GM23338 (cell line): ENCODE measurements around the gene IL13RA2. TPM values are rescaled to one million over a fixed set of nuclear protein-coding genes. Genes with fewer than 3 reads are reported as not detected.

Source experiments
- ATAC-seq: fragments of 200-7000 bp; cut with Tn5 transposase; 3 replicates; pipeline ENCODE4 v1.9.1; 2020
- DNase-seq: peaks from one replicate; pipeline ENCODE4 v3.0.0-alpha.2; 2015; ENCODE audit warnings: low spot score
- H2AFZ ChIP-seq: fragments of 200-600 bp; sonication (generic); 2 replicates; pipeline ENCODE4 v1.8.0; 2016; ENCODE audit warnings: antibody characterized with exemption, mild to moderate bottlenecking, moderate library complexity
- H3F3A ChIP-seq: fragments of 200-600 bp; sonication (generic); replicated peaks from 2 replicates; pipeline ENCODE4 v1.8.0; 2017; ENCODE audit warnings: antibody characterized with exemption, mixed run types, low read depth
- H3K27ac ChIP-seq: fragments of 200-600 bp; sonication (generic); 2 replicates; pipeline ENCODE4 v1.6.1; 2016; ENCODE audit warnings: low read depth
- H3K27me3 ChIP-seq: fragments of 200-600 bp; sonication (generic); 2 replicates; pipeline ENCODE4 v1.8.0; 2016; ENCODE audit warnings: mild to moderate bottlenecking, mixed run types, moderate library complexity; ENCODE audit not compliant: insufficient read depth
- H3K36me3 ChIP-seq: fragments of 200-600 bp; sonication (generic); 2 replicates; pipeline ENCODE4 v1.8.0; 2016; ENCODE audit warnings: mild to moderate bottlenecking; ENCODE audit not compliant: insufficient read depth
- H3K4me1 ChIP-seq: fragments of 200-600 bp; sonication (generic); 2 replicates; pipeline ENCODE4 v1.8.0; 2016; ENCODE audit warnings: mild to moderate bottlenecking, moderate library complexity; ENCODE audit not compliant: insufficient read depth
- H3K4me2 ChIP-seq: fragments of 200-600 bp; sonication (generic); 2 replicates; pipeline ENCODE4 v1.7.1; 2017; ENCODE audit warnings: mixed run types
- H3K4me3 ChIP-seq: fragments of 200-600 bp; sonication (generic); 2 replicates; pipeline ENCODE4 v1.6.1; 2016; ENCODE audit warnings: mixed run types
- H3K79me2 ChIP-seq: fragments of 200-600 bp; sonication (generic); replicated peaks from 2 replicates; pipeline ENCODE4 v1.8.0; 2017; ENCODE audit warnings: mild to moderate bottlenecking; ENCODE audit not compliant: insufficient read depth
- H3K9me2 ChIP-seq: fragments of 200-600 bp; sonication (generic); 2 replicates; pipeline ENCODE4 v1.8.0; 2017; ENCODE audit not compliant: insufficient read depth
- H4K20me1 ChIP-seq: fragments of 200-600 bp; sonication (generic); replicated peaks from 2 replicates; pipeline ENCODE4 v1.8.0; 2017; ENCODE audit warnings: mild to moderate bottlenecking; ENCODE audit not compliant: insufficient read depth
- H3K27ac Mint-ChIP-seq: 2 replicates; pipeline ENCODE4 v1.8.0; 2020; ENCODE audit warnings: inconsistent platforms, mild to moderate bottlenecking, moderate library complexity, mixed read lengths
- H3K27me3 Mint-ChIP-seq: 3 replicates; pipeline ENCODE4 v1.8.0; 2022; ENCODE audit warnings: low read depth, mild to moderate bottlenecking, moderate library complexity, mixed read lengths, inconsistent platforms; ENCODE audit not compliant: insufficient read depth, poor library complexity
- H3K36me3 Mint-ChIP-seq: 3 replicates; pipeline ENCODE4 v1.8.0; 2021; ENCODE audit warnings: low read depth, mild to moderate bottlenecking, inconsistent platforms, moderate library complexity, mixed read lengths
- H3K4me1 Mint-ChIP-seq: 3 replicates; pipeline ENCODE4 v1.8.0; 2020; ENCODE audit warnings: mild to moderate bottlenecking, inconsistent platforms, mixed read lengths
- H3K4me3 Mint-ChIP-seq: 3 replicates; pipeline ENCODE4 v1.8.0; 2021; ENCODE audit warnings: moderate library complexity, mild to moderate bottlenecking, inconsistent platforms, mixed read lengths
- H3K9me3 Mint-ChIP-seq: 3 replicates; pipeline ENCODE4 v1.8.0; 2020; ENCODE audit warnings: moderate library complexity, mild to moderate bottlenecking, inconsistent platforms, mixed read lengths
- CREB1 ChIP-seq: fragments of 250-450 bp; sonication (Bioruptor Pico); IDR thresholded peaks from 2 replicates; pipeline ENCODE4 v1.5.0; 2020; ENCODE audit warnings: low read depth, mild to moderate bottlenecking, moderate library complexity
- ETS1 ChIP-seq: IDR thresholded peaks from 2 replicates; pipeline ENCODE4 v1.6.1; 2016; ENCODE audit warnings: antibody characterized with exemption
- EZH2 ChIP-seq: fragments of 200-600 bp; sonication (generic); IDR thresholded peaks from one replicate; pipeline ENCODE4 v1.8.0; 2017; ENCODE audit warnings: antibody characterized with exemption, mild to moderate bottlenecking, low read depth; ENCODE audit not compliant: unreplicated experiment
- EZH2phosphoT487 ChIP-seq: fragments of 200-600 bp; sonication (generic); IDR thresholded peaks from one replicate; pipeline ENCODE4 v1.8.1; 2018; ENCODE audit warnings: antibody characterized with exemption; ENCODE audit not compliant: unreplicated experiment
- JUNB ChIP-seq: IDR thresholded peaks from one replicate; pipeline ENCODE4 v1.6.1; 2016; ENCODE audit warnings: antibody characterized with exemption; ENCODE audit not compliant: unreplicated experiment
- NANOG ChIP-seq: IDR thresholded peaks from 2 replicates; pipeline ENCODE4 v1.6.1; 2016; ENCODE audit warnings: antibody characterized with exemption, borderline replicate concordance
- POLR2AphosphoS5 ChIP-seq: IDR thresholded peaks from 2 replicates; pipeline ENCODE4 v1.6.1; 2016; ENCODE audit warnings: antibody characterized with exemption, low read depth
- REST ChIP-seq: IDR thresholded peaks from one replicate; pipeline ENCODE4 v1.6.1; 2018; ENCODE audit warnings: antibody characterized with exemption; ENCODE audit not compliant: unreplicated experiment
- STAT1 ChIP-seq: IDR thresholded peaks from one replicate; pipeline ENCODE4 v1.6.1; 2016; ENCODE audit warnings: antibody characterized with exemption; ENCODE audit not compliant: unreplicated experiment
- ZNF114 ChIP-seq: fragments of 250-450 bp; sonication (Bioruptor Pico); IDR thresholded peaks from 2 replicates; pipeline ENCODE4 v1.5.0; 2020; ENCODE audit warnings: mild to moderate bottlenecking, moderate library complexity
- ZNF331 ChIP-seq: fragments of 250-450 bp; sonication (Bioruptor Pico); IDR thresholded peaks from 2 replicates; pipeline ENCODE4 v1.5.0; 2020; ENCODE audit warnings: low read depth, mild to moderate bottlenecking, moderate library complexity
- ZNF462 ChIP-seq: fragments of 250-450 bp; sonication (Bioruptor Pico); IDR thresholded peaks from 2 replicates; pipeline ENCODE4 v1.5.0; 2020; ENCODE audit warnings: mild to moderate bottlenecking, moderate library complexity
- polyA plus RNA-seq: library from polyadenylated mRNA; unstranded; fragments of >200 nt; fragmentation: Nextera tagmentation; extraction: Ambion mirVana; gene quantifications from 2 replicates; pipeline ENCODE4 v1.2.1, GENCODE V29; 2016
- total RNA-seq: library from RNA; depleted of rRNA; stranded (reverse); fragments of >200 nt; shearing (Covaris generic); gene quantifications from 2 replicates; pipeline ENCODE4 v1.2.3, GENCODE V29; 2014
- TF ChIP-seq, protein P1 (sequence below), 2 experiments: fragments of 200-600 bp in 1 of 2; sonication (generic) in 1 of 2; conservative IDR thresholded peaks; 2 replicates each; pipeline versions ENCODE4 v1.5.1 to v1.6.1; 2016 to 2017; ENCODE audit warnings: antibody characterized with exemption in 2 of 2, low read depth in 2 of 2, mild to moderate bottlenecking in 2 of 2, moderate library complexity in 1 of 2

Gene IL13RA2
- total and polyA plus RNA-seq, 2 experiments from 2014 or later, result not detected

- no peaks in the 10 kb centered on the region for H3K27me3 Mint-ChIP-seq
- Histone ChIP-seq H4K20me1 (no peaks in the 10 kb centered on the region), H3K27me3 (no peaks in the 10 kb centered on the region), H2AFZ (no peak overlapping the region), H3K36me3 (no peaks in the 10 kb centered on the region), H3K4me2 (no peak overlapping the region), H3F3A (no peaks in the 10 kb centered on the region), H3K4me1 (no peaks in the 10 kb centered on the region), H3K27ac (no peak overlapping the region), H3K79me2 (no peaks in the 10 kb centered on the region), H3K9me2 (no peaks in the 10 kb centered on the region), H3K4me3 (no peak overlapping the region)
- H3K27ac Mint-ChIP-seq, result no peak overlapping the region
- H3K9me3 Mint-ChIP-seq, result no peaks in the 10 kb centered on the region
- TF ChIP-seq REST (no peak), ZNF462 (CRISPR knock-in tag) (no peak), POLR2AphosphoS5 (no peak), STAT1 (no peak), ZNF114 (CRISPR knock-in tag) (no peak), JUNB (no peak), NANOG (no peak), CREB1 (CRISPR knock-in tag) (no peak), ZNF331 (CRISPR knock-in tag) (no peak), EZH2phosphoT487 (no peak), EZH2 (no peak), ETS1 (no peak)
- TF ChIP-seq, protein P1, sequence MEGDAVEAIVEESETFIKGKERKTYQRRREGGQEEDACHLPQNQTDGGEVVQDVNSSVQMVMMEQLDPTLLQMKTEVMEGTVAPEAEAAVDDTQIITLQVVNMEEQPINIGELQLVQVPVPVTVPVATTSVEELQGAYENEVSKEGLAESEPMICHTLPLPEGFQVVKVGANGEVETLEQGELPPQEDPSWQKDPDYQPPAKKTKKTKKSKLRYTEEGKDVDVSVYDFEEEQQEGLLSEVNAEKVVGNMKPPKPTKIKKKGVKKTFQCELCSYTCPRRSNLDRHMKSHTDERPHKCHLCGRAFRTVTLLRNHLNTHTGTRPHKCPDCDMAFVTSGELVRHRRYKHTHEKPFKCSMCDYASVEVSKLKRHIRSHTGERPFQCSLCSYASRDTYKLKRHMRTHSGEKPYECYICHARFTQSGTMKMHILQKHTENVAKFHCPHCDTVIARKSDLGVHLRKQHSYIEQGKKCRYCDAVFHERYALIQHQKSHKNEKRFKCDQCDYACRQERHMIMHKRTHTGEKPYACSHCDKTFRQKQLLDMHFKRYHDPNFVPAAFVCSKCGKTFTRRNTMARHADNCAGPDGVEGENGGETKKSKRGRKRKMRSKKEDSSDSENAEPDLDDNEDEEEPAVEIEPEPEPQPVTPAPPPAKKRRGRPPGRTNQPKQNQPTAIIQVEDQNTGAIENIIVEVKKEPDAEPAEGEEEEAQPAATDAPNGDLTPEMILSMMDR (conservative IDR thresholded peaks at IDR 0.05; ENCODE audit: low read depth in 2 of 2), result no peak
- H3K36me3 Mint-ChIP-seq, result no peaks in the 10 kb centered on the region
- no peaks in the 10 kb centered on the region for H3K4me1 Mint-ChIP-seq
- no peak for DNase-seq
- ATAC-seq, result no peak
- no peak overlapping the region for H3K4me3 Mint-ChIP-seq
These were observed 13.2 kb upstream of the IL13RA2 start for GRCh38 chrX:115030625-115031024.
